CD14-positive monocyte (primary cell): ENCODE measurements around the gene FGF19. TPM values are rescaled to one million over a fixed set of nuclear protein-coding genes. Genes with fewer than 3 reads are reported as not detected.

ENCODE experiments used
- DNase-seq, 3 donors: peaks; one replicate each; pipeline ENCODE4 v3.0.0-alpha.2; 2011 to 2022
- H2AFZ ChIP-seq: 2 replicates; pipeline ENCODE4 v1.6.0; 2012; ENCODE audit warnings: mild to moderate bottlenecking, low read depth, low read length, inconsistent platforms; ENCODE audit not compliant: insufficient read depth, poor library complexity, severe bottlenecking
- H3K27ac ChIP-seq, 2 donors: 1 replicate in 1 of 2; 2 replicates in 1 of 2; pipeline ENCODE4 v1.5.1; 2012 to 2013; ENCODE audit warnings: low read length in 2 of 2, control low read depth in 1 of 2, inconsistent platforms in 1 of 2, low read depth in 1 of 2, mild to moderate bottlenecking in 1 of 2
- H3K27me3 ChIP-seq, 2 donors: one replicate each; pipeline versions ENCODE4 v1.6.0 to v1.6.1; 2011 to 2013; ENCODE audit warnings: low read length in 2 of 2; ENCODE audit not compliant: control insufficient read depth in 2 of 2, insufficient read depth in 2 of 2
- H3K36me3 ChIP-seq, 2 donors: replicated peaks in 1 of 2; 1 replicate in 1 of 2; 2 replicates in 1 of 2; pipeline versions ENCODE4 v1.5.1 to v1.6.1; 2012 to 2013; ENCODE audit warnings: low read length in 2 of 2, control low read depth in 1 of 2, inconsistent platforms in 1 of 2, mild to moderate bottlenecking in 1 of 2; ENCODE audit not compliant: insufficient read depth in 2 of 2, control insufficient read depth in 1 of 2
- H3K4me1 ChIP-seq, 2 donors: 1 replicate in 1 of 2; 2 replicates in 1 of 2; pipeline versions ENCODE4 v1.5.1 to v1.6.1; 2012 to 2013; ENCODE audit warnings: low read length in 2 of 2, control low read depth in 1 of 2, inconsistent platforms in 1 of 2, mild to moderate bottlenecking in 1 of 2, moderate library complexity in 1 of 2; ENCODE audit not compliant: insufficient read depth in 2 of 2, control insufficient read depth in 1 of 2
- H3K4me2 ChIP-seq: replicated peaks from 2 replicates; pipeline ENCODE3; 2012; ENCODE audit warnings: low read length, moderate library complexity, mild to moderate bottlenecking; ENCODE audit not compliant: poor library complexity, severe bottlenecking; ENCODE audit errors: extremely low read depth
- H3K4me3 ChIP-seq, 3 experiments: fragments of 200-600 bp in 1 of 3; sonication (generic) in 1 of 3; replicated peaks in 1 of 3; 1 replicate in 2 of 3; 2 replicates in 1 of 3; pipeline ENCODE4 v1.5.1; 2011 to 2013; ENCODE audit warnings: low read length in 3 of 3, mild to moderate bottlenecking in 3 of 3, control low read depth in 2 of 3, low read depth in 2 of 3, inconsistent platforms in 1 of 3, moderate library complexity in 1 of 3
- H3K79me2 ChIP-seq: 2 replicates; pipeline ENCODE4 v1.6.0; 2012; ENCODE audit warnings: mild to moderate bottlenecking, control low read depth, inconsistent platforms, low read length, moderate library complexity; ENCODE audit not compliant: insufficient read depth
- H3K9ac ChIP-seq: 2 replicates; pipeline ENCODE4 v1.6.0; 2017; ENCODE audit warnings: low read length, mild to moderate bottlenecking; ENCODE audit not compliant: insufficient read depth, poor library complexity, severe bottlenecking
- H3K9me3 ChIP-seq, 2 donors: replicated peaks in 1 of 2; 1 replicate in 1 of 2; 2 replicates in 1 of 2; pipeline versions ENCODE4 v1.5.1 to v1.6.1; 2012 to 2013; ENCODE audit warnings: low read length in 2 of 2, control low read depth in 1 of 2; ENCODE audit not compliant: control insufficient read depth in 1 of 2, insufficient read depth in 1 of 2
- H4K20me1 ChIP-seq: 2 replicates; pipeline ENCODE4 v1.6.0; 2012; ENCODE audit warnings: mild to moderate bottlenecking, low read length, control low read depth, moderate library complexity; ENCODE audit not compliant: insufficient read depth
- H3K27ac Mint-ChIP-seq, 7 donors: one replicate each; pipeline ENCODE4 v1.8.0; 2020; ENCODE audit warnings: mild to moderate bottlenecking in 7 of 7, mixed read lengths in 7 of 7, moderate library complexity in 6 of 7, inconsistent platforms in 2 of 7
- H3K27me3 Mint-ChIP-seq, 3 donors: one replicate each; pipeline ENCODE4 v1.8.0; 2021 to 2022; ENCODE audit warnings: low read depth in 3 of 3, mild to moderate bottlenecking in 3 of 3, mixed read lengths in 3 of 3, moderate library complexity in 3 of 3, inconsistent platforms in 1 of 3
- H3K36me3 Mint-ChIP-seq, 2 donors: one replicate each; pipeline ENCODE4 v1.8.0; 2020; ENCODE audit warnings: mixed read lengths in 2 of 2, inconsistent platforms in 1 of 2, mild to moderate bottlenecking in 1 of 2
- H3K4me1 Mint-ChIP-seq: one replicate; pipeline ENCODE4 v1.8.0; 2020; ENCODE audit warnings: mild to moderate bottlenecking, mixed read lengths
- H3K4me3 Mint-ChIP-seq, 2 donors: one replicate each; pipeline ENCODE4 v1.8.0; 2020; ENCODE audit warnings: mild to moderate bottlenecking in 2 of 2, mixed read lengths in 2 of 2, moderate library complexity in 1 of 2
- H3K9me3 Mint-ChIP-seq, 7 donors: one replicate each; pipeline ENCODE4 v1.8.0; 2020 to 2022; ENCODE audit warnings: mixed read lengths in 7 of 7, mild to moderate bottlenecking in 6 of 7, moderate library complexity in 6 of 7, inconsistent platforms in 2 of 7
- WGBS: methylation state at CpG from one replicate; pipeline ENCODE4 v1.1.5; 2013; ENCODE audit warnings: missing lambda C conversion rate; ENCODE audit not compliant: insufficient coverage; 5-methylcytosine and 5-hydroxymethylcytosine counted together
- intact Hi-C, 2 donors: fragments of 100-400 bp; cut with micrococcal nuclease; formaldehyde crosslinking; loops; one replicate each; pipeline versions ENCODE4 v1.15.0 to v1.15.1; 2023
- polyA plus RNA-seq, 3 donors: library from polyadenylated mRNA; depleted of rRNA in 1 of 3; unstranded in 2 of 3; stranded (reverse) in 1 of 3; fragments of 300-500 nt in 2 of 3; fragments of >200 nt in 1 of 3; fragmentation: Illumina TruSeq in 2 of 3; gene quantifications; 1 replicate in 2 of 3; 2 replicates in 1 of 3; pipeline ENCODE4 v1.2.3, GENCODE V29; 2012 to 2021
- TF ChIP-seq, protein P1 (sequence below): fragments of 200-600 bp; IDR thresholded peaks from one replicate; pipeline ENCODE4 v1.8.0; 2022; ENCODE audit warnings: antibody characterized with exemption, mild to moderate bottlenecking

Gene FGF19
- polyA plus RNA-seq, 3 donors = not detected

DNA sequence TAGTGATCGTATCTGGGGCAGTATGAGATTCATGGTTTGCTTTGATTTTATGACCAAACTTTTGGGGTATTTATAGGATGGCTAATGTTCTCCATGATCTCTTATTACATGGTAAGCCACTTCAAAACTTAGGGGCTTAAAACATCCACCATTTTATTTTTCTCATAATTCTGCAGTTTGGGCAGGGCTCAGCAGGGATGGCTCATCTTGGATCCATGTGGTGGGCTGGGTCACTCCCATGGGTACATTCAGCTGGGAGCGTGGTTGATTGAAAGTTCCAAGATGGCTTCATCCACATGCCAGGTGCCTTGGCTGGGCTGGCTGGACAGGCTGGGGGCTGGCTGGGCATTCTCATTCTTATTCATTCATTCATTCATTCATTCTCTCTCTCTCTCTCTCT lies 30.5 kb upstream of the FGF19 start:
- Histone ChIP-seq H3K27ac (no peak overlapping the region), H3K27me3 (no peaks in the 10 kb centered on the region), H3K4me2 (no peak overlapping the region), H3K4me1 (no peaks in the 10 kb centered on the region), H3K79me2 (no peaks in the 10 kb centered on the region), H4K20me1 (no peaks in the 10 kb centered on the region), H3K9me3 (peaks cover 0 to 29% of the 10 kb centered on the region in 2 donors), H3K4me3 (no peak overlapping the region), H3K9ac (no peak overlapping the region), H2AFZ (no peak overlapping the region), H3K36me3 (no peaks in the 10 kb centered on the region)
- 90% methylated on average over 2 of the region's 2 CpGs for whole genome bisulfite sequencing
- Mint-ChIP-seq H3K27me3 (peaks cover 13 to 19% (median 18%) of the 10 kb centered on the region in 3 donors), H3K4me3 (no peak overlapping the region), H3K27ac (no peak overlapping the region), H3K4me1 (no peaks in the 10 kb centered on the region), H3K36me3 (no peaks in the 10 kb centered on the region), H3K9me3 (peaks cover 12 to 29% (median 19%) of the 10 kb centered on the region in 7 donors)
- TF ChIP-seq, protein P1, sequence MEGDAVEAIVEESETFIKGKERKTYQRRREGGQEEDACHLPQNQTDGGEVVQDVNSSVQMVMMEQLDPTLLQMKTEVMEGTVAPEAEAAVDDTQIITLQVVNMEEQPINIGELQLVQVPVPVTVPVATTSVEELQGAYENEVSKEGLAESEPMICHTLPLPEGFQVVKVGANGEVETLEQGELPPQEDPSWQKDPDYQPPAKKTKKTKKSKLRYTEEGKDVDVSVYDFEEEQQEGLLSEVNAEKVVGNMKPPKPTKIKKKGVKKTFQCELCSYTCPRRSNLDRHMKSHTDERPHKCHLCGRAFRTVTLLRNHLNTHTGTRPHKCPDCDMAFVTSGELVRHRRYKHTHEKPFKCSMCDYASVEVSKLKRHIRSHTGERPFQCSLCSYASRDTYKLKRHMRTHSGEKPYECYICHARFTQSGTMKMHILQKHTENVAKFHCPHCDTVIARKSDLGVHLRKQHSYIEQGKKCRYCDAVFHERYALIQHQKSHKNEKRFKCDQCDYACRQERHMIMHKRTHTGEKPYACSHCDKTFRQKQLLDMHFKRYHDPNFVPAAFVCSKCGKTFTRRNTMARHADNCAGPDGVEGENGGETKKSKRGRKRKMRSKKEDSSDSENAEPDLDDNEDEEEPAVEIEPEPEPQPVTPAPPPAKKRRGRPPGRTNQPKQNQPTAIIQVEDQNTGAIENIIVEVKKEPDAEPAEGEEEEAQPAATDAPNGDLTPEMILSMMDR = no peak
- intact Hi-C loops = no loop called here
- DNase-seq = no peak

DNA sequence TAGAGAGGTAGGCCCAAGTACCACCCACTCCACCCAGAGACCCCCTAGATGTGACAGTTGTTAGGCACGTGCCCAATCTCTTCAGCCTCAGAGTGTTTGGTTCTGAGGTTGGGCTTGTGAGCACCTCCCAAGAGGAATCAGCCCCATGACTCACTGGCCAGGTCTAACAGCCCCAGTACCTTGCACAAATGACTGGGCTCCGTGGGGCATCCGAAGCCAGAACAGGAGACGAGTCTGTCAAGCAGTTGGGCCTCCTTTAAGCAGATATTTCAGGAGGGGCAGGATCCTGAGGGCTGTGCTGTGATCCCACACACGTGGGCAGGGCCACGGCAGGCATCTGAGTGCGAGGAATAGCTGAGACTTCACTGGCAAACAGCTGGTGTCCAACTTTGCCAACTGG lies 29.1 kb upstream of the FGF19 start:
- no peak overlapping the region for H3K4me3 ChIP-seq
- H3K36me3 ChIP-seq = no peaks in the 10 kb centered on the region
- peaks cover 10 to 23% (median 15%) of the 10 kb centered on the region in 7 donors for H3K9me3 Mint-ChIP-seq
- no peak overlapping the region for H3K9ac ChIP-seq
- H3K4me2 ChIP-seq = no peak overlapping the region
- no peak for DNase-seq
- H3K79me2 ChIP-seq = no peaks in the 10 kb centered on the region
- H3K27me3 ChIP-seq = no peaks in the 10 kb centered on the region
- no peaks in the 10 kb centered on the region for H4K20me1 ChIP-seq
- 79% methylated on average over 6 of the region's 7 CpGs for WGBS
- TF ChIP-seq, protein P1 = no peak
- intact Hi-C loops = no loop called here
- H3K27ac Mint-ChIP-seq = no peak overlapping the region
- no peak overlapping the region for H2AFZ ChIP-seq
- H3K9me3 ChIP-seq = peaks cover 0 to 17% of the 10 kb centered on the region in 2 donors
- no peaks in the 10 kb centered on the region for H3K36me3 Mint-ChIP-seq
- H3K27ac ChIP-seq = no peak overlapping the region
- peaks cover 15 to 21% (median 19%) of the 10 kb centered on the region in 3 donors for H3K27me3 Mint-ChIP-seq
- H3K4me1 Mint-ChIP-seq = no peaks in the 10 kb centered on the region
- H3K4me1 ChIP-seq = no peaks in the 10 kb centered on the region
- no peak overlapping the region for H3K4me3 Mint-ChIP-seq
